NCI-H1436 treated with DMSO at 0.1 percent for 48 hours (cell line): ENCODE measurements around the gene MAGI3.
"Not testable (repeated sequence)": the region's sequence is repeated elsewhere in the genome, so short reads cannot be mapped to it uniquely, and the experiment has no call there.

Experiments used
- DNase-seq: peaks from one replicate; lab custom pipeline; 2025; lab: John Stamatoyannopoulos, UW

Gene MAGI3

GRCh38 chr1:113692342-113692741 lies 302.0 kb downstream of the MAGI3 start:
- DNase-seq = no peak

- DNase-seq = no peak
These were observed 302.6 kb downstream of the MAGI3 start for GRCh38 chr1:113692824-113693431.

GRCh38 chr1:113694910-113695309 lies 304.6 kb downstream of the MAGI3 start:
- DNase-seq = no peak

- no peak for DNase-seq
These were observed 311.1 kb downstream of the MAGI3 start for GRCh38 chr1:113701429-113701828.

DNA sequence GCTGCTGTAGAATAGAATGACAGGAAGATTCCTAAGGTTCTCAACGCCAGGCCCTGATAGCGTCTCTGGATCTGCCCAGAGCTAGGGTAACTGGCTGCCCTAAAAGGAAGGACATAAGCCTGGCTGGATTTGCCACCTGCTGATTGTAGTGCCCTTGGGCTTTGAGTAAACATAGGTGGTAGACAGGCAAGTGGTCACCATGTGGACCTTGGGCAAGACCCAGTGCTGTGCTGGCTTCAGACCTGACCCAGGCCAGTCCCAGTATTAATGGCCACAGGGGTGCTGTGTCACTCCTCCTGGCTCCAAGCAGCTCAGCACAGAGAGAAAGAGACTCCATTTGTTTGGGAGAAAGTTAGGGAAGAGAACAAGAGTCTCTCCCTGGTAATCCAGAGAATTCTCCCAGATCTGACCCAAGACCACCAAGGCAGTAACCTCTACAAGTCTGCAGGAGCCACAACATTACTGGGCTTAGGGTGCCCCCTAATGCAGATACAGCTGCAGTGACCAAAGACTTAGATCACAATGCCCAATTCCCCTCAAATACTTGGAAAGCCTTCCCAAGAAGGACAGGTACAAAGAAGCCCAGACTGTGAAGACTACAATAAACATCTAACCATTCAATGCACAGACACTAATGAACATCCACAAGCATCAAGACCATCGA lies 324.4 kb downstream of the MAGI3 start:
- DNase-seq = no peak

DNA sequence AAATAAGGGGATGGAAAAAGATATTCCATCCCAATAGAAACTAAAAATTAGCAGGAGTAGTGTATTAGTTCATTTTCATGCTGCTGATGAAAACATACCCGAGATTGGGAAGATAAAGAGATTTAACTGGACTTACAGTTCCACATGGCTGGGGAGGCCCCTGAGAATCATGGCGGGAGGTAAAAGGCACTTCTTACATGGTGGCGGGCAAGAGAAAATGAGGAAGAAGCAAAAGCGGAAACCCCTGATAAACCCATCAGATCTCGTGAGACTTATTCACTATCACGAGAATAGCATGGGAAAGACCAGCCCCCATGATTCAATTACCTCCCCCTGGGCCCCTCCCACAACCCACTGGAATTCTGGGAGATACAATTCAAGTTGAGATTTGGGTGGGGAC lies 327.2 kb downstream of the MAGI3 start:
- not testable (repeated sequence) for DNase-seq

GRCh38 chr1:113718621-113719020 lies 328.3 kb downstream of the MAGI3 start:
- not testable (repeated sequence) for DNase-seq

GRCh38 chr1:113721010-113721409 lies 330.7 kb downstream of the MAGI3 start:
- DNase-seq = no peak

- DNase-seq = no peak
These were observed 342.5 kb downstream of the MAGI3 start for GRCh38 chr1:113732802-113733201.

- no peak for DNase-seq
These were observed 344.2 kb downstream of the MAGI3 start for GRCh38 chr1:113734357-113735055.
